ENCODE results near the gene TYK2. TPM values are rescaled to one million over a fixed set of nuclear protein-coding genes. Genes with fewer than 3 reads are reported as not detected.

The TYK2 gene
- total and polyA plus RNA-seq, 9 of the 15 experiments (the other 6 are each of a cell fraction or from before 2014, with no cell fraction given): 15.0 to 182 (median 85.9) TPM

DNA sequence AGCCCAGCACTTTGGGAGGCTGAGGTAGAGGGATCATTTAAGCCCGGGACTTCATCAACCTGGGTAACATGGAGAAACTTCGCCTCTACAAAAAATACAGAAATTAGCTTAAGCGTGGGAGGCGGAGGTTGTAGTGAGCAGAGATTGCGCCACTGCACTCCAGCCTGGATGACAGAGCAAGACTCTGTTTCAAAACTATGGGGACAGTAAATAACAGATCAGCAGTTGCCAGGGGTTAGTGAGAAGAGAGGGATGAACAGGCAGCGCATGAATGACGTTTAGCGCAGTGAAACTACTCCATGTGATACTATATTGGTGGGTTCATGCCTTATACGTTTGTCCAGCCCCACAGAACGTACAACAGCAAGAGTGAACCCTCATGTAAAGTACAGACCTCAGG lies 33.9 kb downstream of the TYK2 start (continued):
- TF ChIP-seq, protein P1, sequence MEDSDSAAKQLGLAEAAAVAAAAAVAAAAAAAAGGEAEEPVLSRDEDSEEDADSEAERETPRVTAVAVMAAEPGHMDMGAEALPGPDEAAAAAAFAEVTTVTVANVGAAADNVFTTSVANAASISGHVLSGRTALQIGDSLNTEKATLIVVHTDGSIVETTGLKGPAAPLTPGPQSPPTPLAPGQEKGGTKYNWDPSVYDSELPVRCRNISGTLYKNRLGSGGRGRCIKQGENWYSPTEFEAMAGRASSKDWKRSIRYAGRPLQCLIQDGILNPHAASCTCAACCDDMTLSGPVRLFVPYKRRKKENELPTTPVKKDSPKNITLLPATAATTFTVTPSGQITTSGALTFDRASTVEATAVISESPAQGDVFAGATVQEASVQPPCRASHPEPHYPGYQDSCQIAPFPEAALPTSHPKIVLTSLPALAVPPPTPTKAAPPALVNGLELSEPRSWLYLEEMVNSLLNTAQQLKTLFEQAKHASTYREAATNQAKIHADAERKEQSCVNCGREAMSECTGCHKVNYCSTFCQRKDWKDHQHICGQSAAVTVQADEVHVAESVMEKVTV (CRISPR knock-in tag; IDR thresholded peaks at IDR 0.05): no peak
- TF ChIP-seq TOE1 (IDR thresholded peaks at IDR 0.05; ENCODE audit: borderline replicate concordance): no peak
- no peak for TF ChIP-seq TOE1 (CRISPR knock-in tag; IDR thresholded peaks at IDR 0.05; ENCODE audit: borderline replicate concordance, low read depth)
- TF ChIP-seq, protein P2, sequence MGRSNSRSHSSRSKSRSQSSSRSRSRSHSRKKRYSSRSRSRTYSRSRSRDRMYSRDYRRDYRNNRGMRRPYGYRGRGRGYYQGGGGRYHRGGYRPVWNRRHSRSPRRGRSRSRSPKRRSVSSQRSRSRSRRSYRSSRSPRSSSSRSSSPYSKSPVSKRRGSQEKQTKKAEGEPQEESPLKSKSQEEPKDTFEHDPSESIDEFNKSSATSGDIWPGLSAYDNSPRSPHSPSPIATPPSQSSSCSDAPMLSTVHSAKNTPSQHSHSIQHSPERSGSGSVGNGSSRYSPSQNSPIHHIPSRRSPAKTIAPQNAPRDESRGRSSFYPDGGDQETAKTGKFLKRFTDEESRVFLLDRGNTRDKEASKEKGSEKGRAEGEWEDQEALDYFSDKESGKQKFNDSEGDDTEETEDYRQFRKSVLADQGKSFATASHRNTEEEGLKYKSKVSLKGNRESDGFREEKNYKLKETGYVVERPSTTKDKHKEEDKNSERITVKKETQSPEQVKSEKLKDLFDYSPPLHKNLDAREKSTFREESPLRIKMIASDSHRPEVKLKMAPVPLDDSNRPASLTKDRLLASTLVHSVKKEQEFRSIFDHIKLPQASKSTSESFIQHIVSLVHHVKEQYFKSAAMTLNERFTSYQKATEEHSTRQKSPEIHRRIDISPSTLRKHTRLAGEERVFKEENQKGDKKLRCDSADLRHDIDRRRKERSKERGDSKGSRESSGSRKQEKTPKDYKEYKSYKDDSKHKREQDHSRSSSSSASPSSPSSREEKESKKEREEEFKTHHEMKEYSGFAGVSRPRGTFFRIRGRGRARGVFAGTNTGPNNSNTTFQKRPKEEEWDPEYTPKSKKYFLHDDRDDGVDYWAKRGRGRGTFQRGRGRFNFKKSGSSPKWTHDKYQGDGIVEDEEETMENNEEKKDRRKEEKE (IDR thresholded peaks at IDR 0.05; ENCODE audit: borderline replicate concordance in 1 of 2, control insufficient read depth in 1 of 2, low read depth in 2 of 2, low read length in 1 of 2): no peak
- peak; percentile 90 for TF ChIP-seq NFE2 (IDR thresholded peaks at IDR 0.05; ENCODE audit: low read depth)
- TF ChIP-seq MECOM (CRISPR knock-in tag; IDR thresholded peaks at IDR 0.05): no peak
- peak; percentile 89 for TF ChIP-seq RFX5 (IDR thresholded peaks at IDR 0.05; ENCODE audit: low read depth, low read length)
- TF ChIP-seq LARP7 (IDR thresholded peaks at IDR 0.05): no peak
- TF ChIP-seq SAP30 (IDR thresholded peaks at IDR 0.05; ENCODE audit: borderline replicate concordance, insufficient read depth, low read depth, low read length, poor library complexity, severe bottlenecking): no peak
- peak; percentile 90 to 92 for TF ChIP-seq KDM1A (IDR thresholded peaks at IDR 0.05)
- no peak for TF ChIP-seq ZNF146 (CRISPR knock-in tag; IDR thresholded peaks at IDR 0.05; ENCODE audit: unreplicated experiment)
- peak; percentile 58 for TF ChIP-seq RFX1 (IDR thresholded peaks at IDR 0.05)
- TF ChIP-seq, protein P3, sequence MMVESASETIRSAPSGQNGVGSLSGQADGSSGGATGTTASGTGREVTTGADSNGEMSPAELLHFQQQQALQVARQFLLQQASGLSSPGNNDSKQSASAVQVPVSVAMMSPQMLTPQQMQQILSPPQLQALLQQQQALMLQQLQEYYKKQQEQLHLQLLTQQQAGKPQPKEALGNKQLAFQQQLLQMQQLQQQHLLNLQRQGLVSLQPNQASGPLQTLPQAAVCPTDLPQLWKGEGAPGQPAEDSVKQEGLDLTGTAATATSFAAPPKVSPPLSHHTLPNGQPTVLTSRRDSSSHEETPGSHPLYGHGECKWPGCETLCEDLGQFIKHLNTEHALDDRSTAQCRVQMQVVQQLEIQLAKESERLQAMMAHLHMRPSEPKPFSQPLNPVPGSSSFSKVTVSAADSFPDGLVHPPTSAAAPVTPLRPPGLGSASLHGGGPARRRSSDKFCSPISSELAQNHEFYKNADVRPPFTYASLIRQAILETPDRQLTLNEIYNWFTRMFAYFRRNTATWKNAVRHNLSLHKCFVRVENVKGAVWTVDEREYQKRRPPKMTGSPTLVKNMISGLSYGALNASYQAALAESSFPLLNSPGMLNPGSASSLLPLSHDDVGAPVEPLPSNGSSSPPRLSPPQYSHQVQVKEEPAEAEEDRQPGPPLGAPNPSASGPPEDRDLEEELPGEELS (CRISPR knock-in tag; IDR thresholded peaks at IDR 0.05; ENCODE audit: borderline replicate concordance): no peak
- peak; percentile 48; the same call in 1 of the 2 replicates for TF ChIP-seq CREB1 (IDR thresholded peaks at IDR 0.05)
- peak; percentile 31; the same call in 1 of the 2 replicates for TF ChIP-seq CREB1 (CRISPR knock-in tag; IDR thresholded peaks at IDR 0.05)
- no peak for TF ChIP-seq TAF1 (IDR thresholded peaks at IDR 0.05; ENCODE audit: control insufficient read depth, extremely low read depth, insufficient read depth, low read length, severe bottlenecking)
- no peak for TF ChIP-seq ZNF445 (CRISPR knock-in tag; IDR thresholded peaks at IDR 0.05; ENCODE audit: low read depth)
- peak; percentile 37 for TF ChIP-seq MAFF (IDR thresholded peaks at IDR 0.05; ENCODE audit: low read length)
- TF ChIP-seq STAT5A (IDR thresholded peaks at IDR 0.05; ENCODE audit: borderline replicate concordance, low read length): no peak
- TF ChIP-seq FOXK2 (conservative IDR thresholded peaks at IDR 0.05 in 1 of 2, IDR thresholded peaks at IDR 0.05 in 1 of 2; ENCODE audit: low read depth in 2 of 2): 0 out of 4 replicates have a peak, but pooled peaks have one; percentile 36 to 52
- TF ChIP-seq NEUROD1 (IDR thresholded peaks at IDR 0.05; ENCODE audit: borderline replicate concordance, low read depth, low read length, partially characterized antibody): peak; percentile 40
- TF ChIP-seq ATF7 (IDR thresholded peaks at IDR 0.05): peak; percentile 52; the same call in 1 of the 2 replicates

Measured in K562 (cell line).